KOPT-K1 (cell line): ENCODE measurements around the gene SF3B1.
"Not testable (repeated sequence)": the region's sequence is repeated elsewhere in the genome, so short reads cannot be mapped to it uniquely, and the experiment has no call there.

Experiments used
- H3K27ac ChIP-seq: fragments of 200-600 bp; sonication (generic); 2 replicates; pipeline ENCODE4 v1.5.1; 2016; ENCODE audit warnings: antibody characterized with exemption, mild to moderate bottlenecking, low read depth, low read length; ENCODE audit not compliant: poor library complexity, severe bottlenecking
- H3K36me3 ChIP-seq: fragments of 200-600 bp; sonication (generic); 2 replicates; pipeline ENCODE4 v1.5.1; 2017; ENCODE audit warnings: antibody characterized with exemption, mild to moderate bottlenecking, low read length, moderate library complexity; ENCODE audit not compliant: insufficient read depth
- H3K9me3 ChIP-seq: fragments of 200-600 bp; sonication (generic); 2 replicates; pipeline ENCODE4 v1.5.1; 2017; ENCODE audit warnings: antibody characterized with exemption, low read length, mild to moderate bottlenecking; ENCODE audit not compliant: insufficient read depth, poor library complexity, severe bottlenecking

Gene SF3B1

DNA sequence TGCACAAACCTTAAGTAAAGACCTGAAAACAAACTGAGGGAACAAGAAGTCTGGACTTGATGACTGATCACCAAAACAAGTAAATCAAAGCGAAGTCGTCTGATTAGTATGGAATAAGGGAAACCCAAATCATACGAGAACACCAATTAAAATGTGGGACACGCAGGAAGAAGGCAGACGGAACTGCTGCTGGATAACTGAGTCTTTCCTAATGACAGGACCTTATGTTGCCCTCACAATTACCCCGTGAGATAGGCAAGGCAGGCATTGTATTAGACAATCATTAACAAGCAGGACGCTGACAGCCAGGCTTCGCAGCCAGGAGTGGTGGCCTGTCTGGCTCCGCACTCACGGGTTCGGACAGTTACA, 17.9 kb upstream of the SF3B1 start:
- no peaks in the 10 kb centered on the region for H3K36me3 ChIP-seq
- H3K9me3 ChIP-seq, result no peaks in the 10 kb centered on the region
- H3K27ac ChIP-seq, result peak overlapping the region; percentile 85

DNA sequence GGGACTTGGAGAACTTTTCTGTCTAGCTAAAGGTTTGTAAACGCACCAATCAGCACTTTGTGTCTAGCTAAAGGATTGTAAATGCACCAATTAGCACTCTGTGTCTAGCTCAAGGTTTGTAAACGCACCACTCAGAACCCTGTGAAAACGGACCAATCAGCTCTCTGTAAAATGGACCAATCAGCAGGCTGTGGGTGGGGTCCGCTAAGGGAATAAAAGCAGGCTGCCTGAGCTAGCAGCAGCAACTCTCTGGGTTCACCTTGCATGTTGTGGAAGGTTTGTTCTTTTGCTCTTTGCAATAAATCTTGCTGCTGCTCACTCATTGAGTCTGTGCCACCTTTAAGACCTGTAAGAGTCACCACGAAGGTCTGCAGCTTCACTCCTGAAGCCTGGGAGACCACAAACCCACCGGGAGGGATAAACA, 16.1 kb upstream of the SF3B1 start:
- not testable (repeated sequence) for H3K9me3 ChIP-seq, H3K36me3 ChIP-seq, H3K27ac ChIP-seq

DNA sequence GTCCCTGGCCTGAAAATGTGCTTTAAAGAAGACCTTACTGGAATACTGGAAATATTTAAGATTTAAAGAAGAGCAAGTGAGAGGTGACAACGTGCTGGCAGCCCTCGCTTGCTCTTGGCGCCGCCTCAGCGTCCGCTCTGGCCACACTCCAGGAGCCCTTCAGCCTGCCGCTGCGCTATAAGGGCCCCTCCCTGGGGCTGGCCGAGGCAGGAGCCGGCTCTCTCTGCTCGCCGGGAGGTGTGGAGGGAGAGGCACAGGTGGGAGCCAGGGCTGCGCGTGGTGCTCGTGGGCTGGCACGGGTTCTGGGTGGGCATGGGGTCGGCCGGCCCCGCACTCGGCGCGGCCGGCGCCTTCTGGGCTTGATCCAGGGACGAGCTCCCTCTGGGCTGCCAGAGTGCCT, 15.6 kb upstream of the SF3B1 start:
- H3K9me3 ChIP-seq, result no peaks in the 10 kb centered on the region
- no peak overlapping the region for H3K27ac ChIP-seq
- H3K36me3 ChIP-seq, result no peaks in the 10 kb centered on the region

DNA sequence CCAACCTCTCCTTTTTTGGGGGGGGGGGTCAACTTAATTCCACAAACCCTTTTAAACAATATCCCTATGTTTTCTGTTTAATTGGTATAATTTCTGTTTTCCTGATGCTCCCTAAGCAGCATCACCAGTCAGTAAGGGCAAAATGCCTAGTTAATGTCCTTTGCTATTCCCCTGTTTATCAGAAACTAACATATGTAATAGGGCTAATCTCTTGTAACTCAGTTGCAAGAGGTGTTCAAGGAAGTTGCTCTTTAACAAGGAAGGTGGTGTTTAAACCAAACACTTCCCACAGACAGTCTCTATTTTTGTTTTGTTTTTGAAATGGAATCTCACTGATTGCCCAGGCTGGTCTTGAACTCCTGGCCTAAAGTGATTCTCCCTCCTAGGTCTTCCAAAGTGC, 12.0 kb upstream of the SF3B1 start:
- Histone ChIP-seq H3K27ac (no peak overlapping the region), H3K36me3 (no peaks in the 10 kb centered on the region), H3K9me3 (no peaks in the 10 kb centered on the region)

DNA sequence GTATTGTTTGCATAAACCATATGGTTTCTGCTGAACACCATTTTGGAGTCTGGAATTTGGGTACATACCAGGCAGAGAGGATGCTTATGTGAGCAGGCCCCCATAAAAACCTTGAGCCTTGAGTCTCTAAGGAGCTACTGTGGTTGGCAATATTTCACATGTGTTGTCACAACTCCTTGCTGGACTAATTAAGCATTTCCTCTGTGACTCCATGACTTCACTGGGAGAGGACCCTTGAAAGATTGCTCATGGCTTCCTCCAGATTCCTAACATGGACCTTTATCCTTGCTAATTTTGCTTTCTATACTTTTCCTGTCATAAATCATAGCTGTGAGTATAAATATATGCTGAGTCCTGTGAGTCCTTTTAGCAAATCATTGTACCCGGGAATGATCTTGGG, 10.9 kb upstream of the SF3B1 start:
- Histone ChIP-seq H3K36me3 (no peaks in the 10 kb centered on the region), H3K27ac (no peak overlapping the region), H3K9me3 (no peaks in the 10 kb centered on the region)

DNA sequence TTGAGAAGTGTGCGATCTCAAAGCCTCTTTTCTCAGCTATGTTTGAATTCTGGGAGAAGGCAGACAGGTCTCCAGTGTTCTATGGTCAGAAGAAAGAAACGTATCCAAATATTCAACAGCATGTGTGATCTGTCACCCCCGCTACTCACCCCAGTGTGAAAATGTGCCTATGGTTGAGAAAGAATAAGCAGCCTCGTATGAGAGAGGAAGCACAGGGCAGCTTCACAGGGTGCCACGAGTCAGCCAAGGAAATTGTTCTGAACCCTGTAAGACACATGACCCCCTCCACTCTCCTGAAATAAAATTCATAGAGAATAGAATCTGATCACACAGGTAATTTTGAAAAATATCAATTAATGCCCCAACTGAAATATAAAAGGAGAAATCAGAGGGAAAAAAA, 8.0 kb upstream of the SF3B1 start:
- H3K27ac ChIP-seq, result no peak overlapping the region
- H3K36me3 ChIP-seq, result no peaks in the 10 kb centered on the region
- H3K9me3 ChIP-seq, result no peaks in the 10 kb centered on the region

DNA sequence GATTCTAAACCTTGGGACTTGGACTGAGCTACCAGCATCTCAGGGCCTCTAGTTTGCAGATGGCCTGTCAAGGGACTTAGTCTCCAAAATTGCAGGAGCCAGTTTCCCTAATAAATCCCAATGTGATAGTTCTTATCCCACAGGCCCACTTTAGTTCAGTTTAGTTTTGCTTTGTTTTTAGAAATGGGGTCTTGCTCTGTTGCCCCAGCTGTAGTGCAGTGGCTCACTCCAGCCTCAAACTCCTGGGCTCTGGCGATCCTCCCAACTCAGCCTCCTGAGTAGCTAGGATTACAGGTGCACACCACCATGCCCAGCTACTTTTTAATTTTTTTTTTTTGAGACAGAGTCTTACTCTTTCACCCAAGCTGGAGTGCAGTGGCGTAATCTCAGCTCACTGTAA, 2.6 kb upstream of the SF3B1 start:
- H3K36me3 ChIP-seq, result no peaks in the 10 kb centered on the region
- no peaks in the 10 kb centered on the region for H3K9me3 ChIP-seq
- no peak overlapping the region for H3K27ac ChIP-seq

DNA sequence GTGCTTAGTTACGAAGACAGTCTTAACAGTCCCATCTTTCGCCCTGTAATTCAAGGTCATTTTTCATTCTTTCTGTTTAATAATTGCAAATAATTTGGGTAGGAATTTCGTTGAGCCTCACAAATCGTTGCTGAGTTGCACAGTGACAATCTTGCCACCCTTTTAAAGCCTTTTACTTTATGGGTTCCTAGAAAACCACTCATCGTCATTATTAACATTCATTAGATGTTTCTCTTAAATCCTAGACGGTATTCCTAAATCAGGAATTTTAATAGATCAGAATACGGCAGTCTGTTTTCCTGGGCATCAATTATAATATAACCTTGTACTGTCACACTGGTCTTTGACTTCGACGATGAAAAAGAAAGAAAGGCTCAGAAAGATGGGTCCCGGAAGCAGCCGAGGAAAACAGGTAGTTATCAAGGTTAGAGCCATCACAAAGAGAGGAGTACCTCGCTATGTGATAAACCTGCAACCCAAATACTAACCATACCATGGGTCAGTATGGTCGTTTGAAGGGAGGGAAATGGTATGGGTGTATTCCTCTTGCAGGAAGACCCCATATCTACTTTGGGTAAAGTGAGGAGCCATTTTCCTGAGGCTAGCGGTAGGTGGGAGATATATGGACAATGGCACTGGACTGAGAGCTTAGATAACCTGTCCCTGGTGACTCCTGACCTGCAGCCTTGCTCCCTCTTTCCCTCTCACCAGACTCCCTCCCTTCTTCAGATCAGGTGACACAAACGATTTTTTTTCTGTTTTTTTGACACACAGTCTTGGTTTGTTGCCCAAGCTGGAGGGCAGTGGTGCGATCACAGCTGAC, 981 bp upstream of the SF3B1 start:
- Histone ChIP-seq H3K27ac (peak overlapping the region; percentile 95), H3K36me3 (peaks cover 11% of the 10 kb centered on the region; the same call in 1 of the 2 replicates), H3K9me3 (no peaks in the 10 kb centered on the region)

DNA sequence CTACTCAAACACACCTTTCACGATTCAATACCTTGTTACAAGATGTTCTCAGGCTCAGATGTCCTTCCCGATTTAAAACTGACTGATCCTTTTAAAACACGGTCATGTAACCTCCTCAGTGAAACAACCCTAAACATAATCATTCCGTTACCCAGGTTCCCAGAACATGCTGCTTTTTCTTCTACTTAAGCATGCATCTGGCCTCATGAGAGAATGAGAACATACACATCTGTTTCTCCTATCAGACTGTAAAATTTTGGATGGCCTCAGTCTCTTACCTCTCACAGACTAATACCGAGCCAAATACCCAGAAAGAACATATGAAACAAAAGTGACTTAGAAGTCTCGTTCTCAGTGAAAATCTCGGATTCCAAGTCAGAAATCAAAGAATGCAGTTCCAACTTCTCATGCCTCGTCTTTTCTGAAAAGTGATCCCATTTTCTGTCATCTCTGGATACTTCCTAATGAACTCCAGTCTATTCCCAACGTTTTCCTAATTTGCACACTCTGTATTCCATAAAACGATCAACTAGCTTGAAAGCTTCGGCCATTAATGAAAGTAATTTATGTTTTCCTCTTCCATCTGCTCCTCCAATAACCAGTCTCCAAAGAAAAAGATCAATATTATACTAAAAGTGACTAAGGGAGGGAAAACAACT, 919 bp downstream of the SF3B1 start:
- Histone ChIP-seq H3K9me3 (no peaks in the 10 kb centered on the region), H3K36me3 (peaks cover 29% of the 10 kb centered on the region), H3K27ac (peak overlapping the region; percentile 95)

DNA sequence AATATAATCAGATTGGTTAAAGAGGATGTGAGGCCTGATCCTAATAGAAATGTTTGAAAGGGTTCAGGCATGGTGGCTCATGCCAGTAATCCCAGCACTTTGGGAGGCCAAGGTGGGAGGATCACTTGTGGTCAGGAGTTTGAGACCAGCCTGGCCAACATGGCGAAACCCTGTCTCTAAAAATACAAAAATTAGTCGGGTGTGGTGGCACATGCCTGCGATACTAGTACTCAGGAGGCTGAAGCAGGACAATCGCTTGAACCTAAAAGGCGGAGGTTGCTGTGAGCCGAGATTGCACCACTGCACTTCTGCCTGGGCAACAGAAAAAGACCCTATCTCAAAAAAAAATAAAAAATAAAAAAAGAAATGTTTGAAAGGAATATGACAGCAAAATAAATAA, 2.3 kb downstream of the SF3B1 start:
- H3K9me3 ChIP-seq, H3K27ac ChIP-seq: not testable (repeated sequence)
- H3K36me3 ChIP-seq, result peaks cover 40% of the 10 kb centered on the region

DNA sequence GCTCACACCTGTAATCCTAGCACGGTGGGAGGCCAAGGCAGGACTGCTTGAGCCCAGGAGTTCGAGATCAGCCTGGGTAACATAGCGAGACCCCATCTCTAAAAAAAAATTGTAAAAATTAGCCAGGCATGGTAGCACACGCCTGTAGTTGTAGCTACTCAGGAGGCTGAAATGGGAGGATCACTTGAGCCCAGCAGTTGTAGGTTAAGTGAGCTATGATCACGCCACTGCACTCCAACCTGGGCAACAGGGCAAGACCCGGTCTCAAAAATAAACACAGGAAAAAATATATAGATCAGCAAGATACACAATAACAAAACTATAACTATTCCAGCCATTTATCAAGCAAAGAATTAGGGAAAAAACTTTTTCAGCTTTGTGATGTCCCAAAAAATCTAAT, 3.0 kb downstream of the SF3B1 start:
- no peaks in the 10 kb centered on the region for H3K9me3 ChIP-seq
- peaks cover 40% of the 10 kb centered on the region for H3K36me3 ChIP-seq
- H3K27ac ChIP-seq, result no peak overlapping the region

DNA sequence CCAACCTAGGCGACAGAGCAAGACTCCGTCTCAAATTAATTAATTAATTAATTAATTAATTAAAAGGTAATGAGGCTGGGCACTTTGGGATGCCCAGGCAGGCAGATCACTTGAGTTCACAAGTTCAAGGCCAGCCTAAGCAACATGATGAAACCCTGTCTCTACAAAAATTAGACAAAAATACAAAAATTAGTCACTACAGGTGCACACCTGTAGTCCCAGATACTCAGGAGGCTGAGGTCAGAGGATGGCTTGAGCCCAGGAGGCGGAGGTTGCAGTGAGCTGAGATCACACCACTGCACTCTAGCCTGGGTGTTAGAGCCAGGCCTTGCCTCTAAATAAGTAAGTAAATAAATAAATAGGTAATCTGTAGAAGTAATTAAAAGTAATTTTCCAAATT, 6.8 kb downstream of the SF3B1 start:
- Histone ChIP-seq H3K36me3 (peaks cover 73% of the 10 kb centered on the region), H3K27ac (no peak overlapping the region), H3K9me3 (no peaks in the 10 kb centered on the region)

DNA sequence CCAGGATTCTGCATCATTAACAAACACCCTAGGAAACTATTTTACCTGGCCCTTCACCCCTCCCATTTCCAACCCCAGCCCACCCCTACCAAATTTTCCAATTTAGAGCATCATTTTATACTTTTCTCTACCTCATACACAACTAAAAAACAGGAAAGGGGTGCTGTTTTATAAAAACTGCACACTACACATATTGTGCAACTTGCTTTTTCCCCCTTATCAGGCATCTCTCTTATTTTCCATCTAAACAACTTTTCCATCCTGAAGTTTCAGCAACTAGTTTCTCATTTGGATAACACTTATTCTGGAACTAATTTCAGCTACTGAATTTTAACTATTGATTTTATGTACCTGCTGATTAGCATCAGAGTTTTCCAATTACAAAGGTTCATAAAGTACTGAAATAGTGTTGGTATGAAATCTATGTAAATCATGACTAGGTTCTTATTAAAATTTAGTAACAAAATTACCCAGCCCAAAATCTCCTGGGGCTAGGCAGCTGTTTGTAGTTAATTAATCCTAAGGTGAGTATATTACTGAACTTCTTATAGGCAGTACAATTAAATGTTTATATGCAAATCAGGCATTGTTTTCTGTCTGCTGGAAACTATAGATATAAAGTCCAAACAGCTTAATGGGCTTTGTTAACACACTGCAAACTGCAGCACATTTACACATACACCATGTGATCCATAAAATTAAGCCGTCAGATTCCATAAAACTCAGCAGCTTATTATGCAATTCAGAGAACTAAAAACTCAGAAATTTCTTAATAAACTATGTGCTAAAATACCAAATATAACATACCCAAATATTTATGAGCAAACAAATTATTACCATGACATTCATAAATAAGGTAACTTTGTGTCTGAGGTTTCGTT, 7.9 kb downstream of the SF3B1 start:
- Histone ChIP-seq H3K9me3 (no peaks in the 10 kb centered on the region), H3K27ac (no peak overlapping the region), H3K36me3 (peaks cover 79% of the 10 kb centered on the region)

DNA sequence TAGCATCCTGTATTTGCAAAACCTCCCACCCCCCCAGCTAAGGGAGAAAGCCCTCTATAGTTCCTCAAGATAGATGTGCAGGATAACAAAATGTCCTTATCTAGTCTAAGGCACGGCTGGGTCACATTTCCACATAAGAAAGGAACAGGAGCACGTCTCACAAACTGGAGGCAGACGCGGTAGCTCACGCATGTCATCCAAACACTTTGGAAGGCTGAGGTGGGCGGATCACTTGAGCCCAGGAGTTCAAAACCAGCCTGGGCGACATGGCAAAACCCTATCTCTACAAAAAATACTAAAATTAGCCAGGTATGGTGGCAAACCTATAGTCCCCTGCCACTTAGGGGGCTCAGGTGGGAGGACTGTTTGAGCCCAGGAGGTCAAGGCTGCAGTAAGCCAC, 9.3 kb downstream of the SF3B1 start:
- no peak overlapping the region for H3K27ac ChIP-seq
- H3K9me3 ChIP-seq, result no peaks in the 10 kb centered on the region
- H3K36me3 ChIP-seq, result peaks cover 83% of the 10 kb centered on the region

DNA sequence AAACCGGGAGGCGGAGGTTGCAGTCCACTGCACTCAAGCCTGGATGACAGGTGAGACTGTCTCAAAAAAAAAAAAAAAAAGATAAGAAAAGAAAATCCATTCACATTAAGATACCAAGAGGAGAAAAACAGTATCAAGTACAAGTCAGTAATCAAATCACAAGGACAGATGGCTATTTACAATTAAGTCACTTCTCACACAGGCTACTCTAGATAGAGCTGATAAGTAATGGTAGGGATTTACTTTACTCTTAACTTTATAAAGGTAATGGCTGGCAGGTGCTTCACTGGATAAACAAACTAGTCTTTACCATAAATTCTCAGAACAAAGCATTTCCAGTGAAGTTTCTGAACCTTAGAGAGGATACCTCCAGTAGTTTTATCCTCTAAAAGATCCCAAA, 11.5 kb downstream of the SF3B1 start:
- Histone ChIP-seq H3K9me3 (no peaks in the 10 kb centered on the region), H3K36me3 (peaks cover 83% of the 10 kb centered on the region), H3K27ac (no peak overlapping the region)
